Transverse colon (tissue), 3 donors: ENCODE data around the gene IFT22.

ENCODE experiments used
- POLR2A ChIP-seq: fragments of 450-650 bp; IDR thresholded peaks from one replicate; pipeline ENCODE4 v1.6.1; 2016; ENCODE audit warnings: antibody characterized with exemption, mild to moderate bottlenecking, moderate library complexity
- TF ChIP-seq, protein P1 (sequence below), 5 experiments: fragments of 200-600 bp in 3 of 5; fragments of 450-650 bp in 2 of 5; sonication (generic) in 3 of 5; IDR thresholded peaks; 1 replicate in 2 of 5; 2 replicates in 3 of 5; pipeline ENCODE4 v1.5.1; 2016 to 2017; ENCODE audit warnings: antibody characterized with exemption in 5 of 5, inconsistent platforms in 3 of 5, mild to moderate bottlenecking in 2 of 5, moderate library complexity in 1 of 5

DNA sequence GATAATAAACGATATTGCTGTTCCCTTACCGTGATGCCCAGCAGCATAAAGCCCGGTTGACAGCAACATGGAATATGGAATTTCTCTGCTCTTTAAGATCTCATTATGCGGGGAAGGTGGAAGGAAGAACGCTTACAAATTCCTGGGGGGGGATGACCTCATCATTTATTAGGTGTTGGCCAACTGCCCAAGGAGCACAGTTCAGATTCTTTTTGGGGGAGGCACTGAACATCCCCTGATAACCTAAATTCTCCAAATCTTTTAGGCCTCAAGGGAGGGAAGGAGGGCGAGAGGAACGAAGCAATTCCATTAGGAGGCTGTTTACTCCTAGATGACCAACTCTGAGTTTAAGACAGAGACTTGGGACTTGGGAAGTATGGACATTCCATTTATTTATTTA, 35.8 kb upstream of the IFT22 start:
- TF ChIP-seq, protein P1, sequence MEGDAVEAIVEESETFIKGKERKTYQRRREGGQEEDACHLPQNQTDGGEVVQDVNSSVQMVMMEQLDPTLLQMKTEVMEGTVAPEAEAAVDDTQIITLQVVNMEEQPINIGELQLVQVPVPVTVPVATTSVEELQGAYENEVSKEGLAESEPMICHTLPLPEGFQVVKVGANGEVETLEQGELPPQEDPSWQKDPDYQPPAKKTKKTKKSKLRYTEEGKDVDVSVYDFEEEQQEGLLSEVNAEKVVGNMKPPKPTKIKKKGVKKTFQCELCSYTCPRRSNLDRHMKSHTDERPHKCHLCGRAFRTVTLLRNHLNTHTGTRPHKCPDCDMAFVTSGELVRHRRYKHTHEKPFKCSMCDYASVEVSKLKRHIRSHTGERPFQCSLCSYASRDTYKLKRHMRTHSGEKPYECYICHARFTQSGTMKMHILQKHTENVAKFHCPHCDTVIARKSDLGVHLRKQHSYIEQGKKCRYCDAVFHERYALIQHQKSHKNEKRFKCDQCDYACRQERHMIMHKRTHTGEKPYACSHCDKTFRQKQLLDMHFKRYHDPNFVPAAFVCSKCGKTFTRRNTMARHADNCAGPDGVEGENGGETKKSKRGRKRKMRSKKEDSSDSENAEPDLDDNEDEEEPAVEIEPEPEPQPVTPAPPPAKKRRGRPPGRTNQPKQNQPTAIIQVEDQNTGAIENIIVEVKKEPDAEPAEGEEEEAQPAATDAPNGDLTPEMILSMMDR (IDR thresholded peaks at IDR 0.05) = no peak
- no peak for TF ChIP-seq POLR2A
